Measurements from ENCODE around the gene ZNF217.

DNA sequence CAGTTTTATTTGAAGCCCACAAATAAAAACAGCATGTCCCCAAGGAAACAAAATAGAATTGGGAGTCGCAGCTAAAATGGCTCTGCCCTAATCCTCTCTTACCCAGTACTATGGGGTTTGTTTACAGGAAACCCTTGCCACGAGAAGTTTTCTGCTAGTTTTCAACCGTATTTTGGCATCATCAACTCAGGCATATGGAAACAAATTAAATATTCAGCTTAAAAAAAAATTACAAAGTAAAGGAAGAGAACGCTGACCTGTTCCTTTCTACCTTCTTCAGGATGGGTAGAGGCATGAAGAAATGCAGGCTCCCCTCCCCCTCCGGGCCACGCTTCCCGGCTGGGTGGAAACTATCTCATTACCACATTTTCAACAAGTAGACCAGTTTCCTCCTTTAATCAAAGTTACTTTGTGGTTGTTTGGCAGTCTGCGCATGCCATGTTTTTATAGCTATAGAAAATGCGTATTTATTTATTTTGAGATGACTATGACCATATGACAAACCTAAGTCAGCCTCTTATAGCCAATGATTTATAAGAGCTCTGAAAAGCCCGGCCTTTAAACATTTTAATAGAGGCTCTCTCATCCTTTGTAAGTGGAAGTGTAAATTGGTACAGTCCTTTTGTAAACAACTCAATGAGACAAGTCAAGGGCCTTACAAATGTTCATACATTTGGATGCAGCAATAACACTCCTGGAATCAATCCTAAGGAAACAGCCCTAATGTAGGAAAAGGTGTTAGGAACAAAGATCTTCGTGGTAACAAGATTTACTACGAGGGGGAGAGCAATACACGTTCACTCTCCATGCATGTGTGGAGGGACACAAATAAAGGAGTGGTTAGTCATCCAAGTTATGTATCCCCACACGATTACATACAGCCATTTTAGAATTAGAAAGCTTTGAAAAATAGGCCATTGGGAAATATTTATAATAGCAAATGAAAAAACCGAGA, 16.1 kb upstream of the ZNF217 start:
- TF ChIP-seq, protein P1, sequence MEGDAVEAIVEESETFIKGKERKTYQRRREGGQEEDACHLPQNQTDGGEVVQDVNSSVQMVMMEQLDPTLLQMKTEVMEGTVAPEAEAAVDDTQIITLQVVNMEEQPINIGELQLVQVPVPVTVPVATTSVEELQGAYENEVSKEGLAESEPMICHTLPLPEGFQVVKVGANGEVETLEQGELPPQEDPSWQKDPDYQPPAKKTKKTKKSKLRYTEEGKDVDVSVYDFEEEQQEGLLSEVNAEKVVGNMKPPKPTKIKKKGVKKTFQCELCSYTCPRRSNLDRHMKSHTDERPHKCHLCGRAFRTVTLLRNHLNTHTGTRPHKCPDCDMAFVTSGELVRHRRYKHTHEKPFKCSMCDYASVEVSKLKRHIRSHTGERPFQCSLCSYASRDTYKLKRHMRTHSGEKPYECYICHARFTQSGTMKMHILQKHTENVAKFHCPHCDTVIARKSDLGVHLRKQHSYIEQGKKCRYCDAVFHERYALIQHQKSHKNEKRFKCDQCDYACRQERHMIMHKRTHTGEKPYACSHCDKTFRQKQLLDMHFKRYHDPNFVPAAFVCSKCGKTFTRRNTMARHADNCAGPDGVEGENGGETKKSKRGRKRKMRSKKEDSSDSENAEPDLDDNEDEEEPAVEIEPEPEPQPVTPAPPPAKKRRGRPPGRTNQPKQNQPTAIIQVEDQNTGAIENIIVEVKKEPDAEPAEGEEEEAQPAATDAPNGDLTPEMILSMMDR (IDR thresholded peaks at IDR 0.05; ENCODE audit: insufficient read depth, low read length) = no peak
- TF ChIP-seq POLR2AphosphoS5 (IDR thresholded peaks at IDR 0.05; ENCODE audit: low read depth) = peak; percentile 69; the same call in 1 of the 2 replicates
